IMR-90 (cell line): ENCODE data around the gene RMND1. TPM values are rescaled to one million over a fixed set of nuclear protein-coding genes. Genes with fewer than 3 reads are reported as not detected.

ENCODE experiments used
- ATAC-seq: fragments of 200-7000 bp; cut with Tn5 transposase; 2 replicates; pipeline ENCODE4 v1.9.1; 2020; ENCODE audit warnings: low read depth, mild to moderate bottlenecking, moderate library complexity
- BruUV-seq: library from RNA; stranded (reverse); fragments of 400-500 nt; replicated peaks from 2 replicates; lab custom pipeline; 2021; lab: Mats Ljungman, UMichigan
- CTCF ChIA-PET: fragments of 300-600 bp; formaldehyde crosslinking; extraction: SDS; loops from one replicate; lab custom pipeline; 2021; ENCODE audit warnings: antibody characterized with exemption; lab: Yijun Ruan, JAX
- POLR2A ChIA-PET: fragments of 300-600 bp; sonication (Branson Sonifier 250); formaldehyde crosslinking; loops from one replicate; lab custom pipeline; 2022; ENCODE audit warnings: antibody characterized with exemption; ENCODE audit not compliant: unreplicated experiment; lab: Charles Lee
- DNase-seq: peaks from one replicate; pipeline ENCODE4 v3.0.0; 2013
- H2AFZ ChIP-seq: replicated peaks from 2 replicates; pipeline ENCODE3; 2013; ENCODE audit warnings: low read length, mild to moderate bottlenecking; ENCODE audit not compliant: poor library complexity
- H2AK5ac ChIP-seq: 2 replicates; pipeline ENCODE4 v1.6.1; 2013; ENCODE audit warnings: low read depth, low read length, inconsistent platforms
- H2AK9ac ChIP-seq: replicated peaks from 2 replicates; pipeline ENCODE3; 2013; ENCODE audit warnings: mild to moderate bottlenecking, low read depth, low read length, moderate library complexity; ENCODE audit not compliant: poor library complexity
- H2BK120ac ChIP-seq: 2 replicates; pipeline ENCODE4 v1.6.1; 2013; ENCODE audit warnings: low read depth, low read length, inconsistent platforms
- H2BK15ac ChIP-seq: 3 replicates; pipeline ENCODE4 v1.6.1; 2013; ENCODE audit warnings: low read depth, low read length, inconsistent platforms
- H2BK20ac ChIP-seq: 2 replicates; pipeline ENCODE4 v1.6.1; 2013; ENCODE audit warnings: low read depth, mild to moderate bottlenecking, inconsistent platforms, low read length, moderate library complexity
- H2BK5ac ChIP-seq: 2 replicates; pipeline ENCODE4 v1.6.1; 2013; ENCODE audit warnings: mild to moderate bottlenecking, low read depth, low read length, inconsistent platforms; ENCODE audit not compliant: poor library complexity, severe bottlenecking
- H3K14ac ChIP-seq: replicated peaks from 2 replicates; pipeline ENCODE4 v1.6.1; 2013; ENCODE audit warnings: low read depth, low read length, inconsistent platforms
- H3K18ac ChIP-seq: 2 replicates; pipeline ENCODE4 v1.6.1; 2013; ENCODE audit warnings: low read depth, low read length, control low read depth
- H3K23ac ChIP-seq: 2 replicates; pipeline ENCODE4 v1.6.1; 2013; ENCODE audit warnings: low read depth, low read length, inconsistent platforms
- H3K27ac ChIP-seq: 2 replicates; pipeline ENCODE4 v1.5.1; 2013; ENCODE audit warnings: mild to moderate bottlenecking, control low read depth, low read length; ENCODE audit not compliant: insufficient read depth
- H3K27me3 ChIP-seq: 2 replicates; pipeline ENCODE4 v1.6.1; 2013; ENCODE audit warnings: low read length; ENCODE audit not compliant: control insufficient read depth, insufficient read depth
- H3K36me3 ChIP-seq: 2 replicates; pipeline ENCODE4 v1.6.1; 2013; ENCODE audit warnings: low read length, mixed read lengths; ENCODE audit not compliant: control insufficient read depth, insufficient read depth
- H3K4ac ChIP-seq: 2 replicates; pipeline ENCODE4 v1.6.1; 2013; ENCODE audit warnings: low read depth, low read length, inconsistent platforms
- H3K4me1 ChIP-seq: 2 replicates; pipeline ENCODE4 v1.6.1; 2013; ENCODE audit warnings: low read length, mixed read lengths; ENCODE audit not compliant: control insufficient read depth, insufficient read depth
- H3K4me2 ChIP-seq: 2 replicates; pipeline ENCODE4 v1.6.1; 2013; ENCODE audit warnings: low read depth, mild to moderate bottlenecking, control low read depth, low read length, moderate library complexity
- H3K4me3 ChIP-seq: 2 replicates; pipeline ENCODE4 v1.5.1; 2013; ENCODE audit warnings: low read depth, mild to moderate bottlenecking, control low read depth, low read length, moderate library complexity; ENCODE audit not compliant: insufficient read depth
- H3K56ac ChIP-seq: 2 replicates; pipeline ENCODE4 v1.6.1; 2013; ENCODE audit warnings: low read length, inconsistent platforms; ENCODE audit not compliant: insufficient read depth; ENCODE audit errors: extremely low read depth
- H3K79me1 ChIP-seq, 2 experiments: 2 replicates each; pipeline ENCODE4 v1.6.1; 2013; ENCODE audit warnings: low read length in 2 of 2, inconsistent platforms in 1 of 2, low read depth in 1 of 2
- H3K9ac ChIP-seq: 2 replicates; pipeline ENCODE4 v1.6.1; 2013; ENCODE audit warnings: low read depth, low read length, control low read depth
- H3K9me1 ChIP-seq: 2 replicates; pipeline ENCODE4 v1.6.1; 2013; ENCODE audit warnings: low read length, inconsistent platforms; ENCODE audit not compliant: insufficient read depth
- H3K9me3 ChIP-seq: 2 replicates; pipeline ENCODE4 v1.6.1; 2013; ENCODE audit warnings: low read length; ENCODE audit not compliant: control insufficient read depth, insufficient read depth
- H4K20me1 ChIP-seq: 2 replicates; pipeline ENCODE4 v1.6.1; 2013; ENCODE audit warnings: low read length, inconsistent platforms; ENCODE audit not compliant: insufficient read depth
- H4K5ac ChIP-seq: 2 replicates; pipeline ENCODE4 v1.6.1; 2013; ENCODE audit warnings: mild to moderate bottlenecking, low read depth, low read length, control low read depth
- H4K8ac ChIP-seq, 2 experiments: 2 replicates each; pipeline ENCODE4 v1.6.1; 2013; ENCODE audit warnings: low read depth in 2 of 2, low read length in 2 of 2, control low read depth in 1 of 2, inconsistent platforms in 1 of 2
- H4K91ac ChIP-seq: 2 replicates; pipeline ENCODE4 v1.6.1; 2013; ENCODE audit warnings: low read depth, low read length, inconsistent platforms; ENCODE audit not compliant: insufficient read depth
- CEBPB ChIP-seq: IDR thresholded peaks from 2 replicates; pipeline ENCODE4 v1.6.1; 2012; ENCODE audit warnings: low read depth, low read length, improper control_type of control experiment
- CHD1 ChIP-seq: IDR thresholded peaks from 2 replicates; pipeline ENCODE4 v1.6.1; 2012; ENCODE audit warnings: low read depth, low read length, improper control_type of control experiment
- CTCF ChIP-seq: conservative IDR thresholded peaks from 2 replicates; pipeline ENCODE4 v1.5.1; 2012; ENCODE audit warnings: mild to moderate bottlenecking, low read depth, low read length, improper control_type of control experiment
- ELK1 ChIP-seq: fragments of 150-350 bp; IDR thresholded peaks from 2 replicates; pipeline ENCODE4 v1.6.1; 2016; ENCODE audit warnings: low read depth, mild to moderate bottlenecking, low read length, moderate library complexity, borderline replicate concordance
- FOS ChIP-seq: fragments of 150-350 bp; IDR thresholded peaks from 2 replicates; pipeline ENCODE4 v1.6.1; 2016; ENCODE audit warnings: low read depth, low read length
- MAFK ChIP-seq: IDR thresholded peaks from 2 replicates; pipeline ENCODE4 v1.6.1; 2012; ENCODE audit warnings: low read depth, low read length, improper control_type of control experiment
- MAZ ChIP-seq: IDR thresholded peaks from 2 replicates; pipeline ENCODE4 v1.6.1; 2012; ENCODE audit warnings: low read depth, mild to moderate bottlenecking, low read length, improper control_type of control experiment, moderate library complexity, borderline replicate concordance
- MXI1 ChIP-seq: IDR thresholded peaks from 2 replicates; pipeline ENCODE4 v1.6.1; 2012; ENCODE audit warnings: low read depth, mild to moderate bottlenecking, low read length, moderate library complexity, borderline replicate concordance
- NFE2L2 ChIP-seq: fragments of 150-350 bp; IDR thresholded peaks from 2 replicates; pipeline ENCODE4 v1.6.1; 2016; ENCODE audit warnings: low read depth, mild to moderate bottlenecking, low read length
- POLR2A ChIP-seq: IDR thresholded peaks from 2 replicates; pipeline ENCODE4 v1.6.1; 2012; ENCODE audit warnings: mild to moderate bottlenecking, low read depth, low read length
- RCOR1 ChIP-seq: IDR thresholded peaks from 2 replicates; pipeline ENCODE4 v1.6.1; 2012; ENCODE audit warnings: mild to moderate bottlenecking, low read length, improper control_type of control experiment; ENCODE audit not compliant: insufficient replicate concordance
- RFX5 ChIP-seq: IDR thresholded peaks from 2 replicates; pipeline ENCODE4 v1.8.0; 2012; ENCODE audit warnings: low read depth, mild to moderate bottlenecking, low read length, moderate library complexity
- SMC3 ChIP-seq: fragments of 150-350 bp; IDR thresholded peaks from 2 replicates; pipeline ENCODE4 v1.6.1; 2016; ENCODE audit warnings: low read depth, mild to moderate bottlenecking, antibody characterized with exemption, low read length, moderate library complexity
- USF2 ChIP-seq: fragments of 150-350 bp; IDR thresholded peaks from 2 replicates; pipeline ENCODE4 v1.6.1; 2017; ENCODE audit warnings: mild to moderate bottlenecking, antibody characterized with exemption, low read length, low read depth
- dilution Hi-C: fragments of 300-500 bp; cut with HindIII; formaldehyde crosslinking; loops from one replicate; pipeline ENCODE4 v1.14.3; 2018; ENCODE audit warnings: low sequenced_read_pairs; ENCODE audit not compliant: unreplicated experiment
- in situ Hi-C: fragments of 300-500 bp; cut with MboI; formaldehyde crosslinking; loops from 3 replicates; pipeline ENCODE4 v1.14.3; 2019; ENCODE audit warnings: low sequenced_read_pairs, inconsistent platforms, mixed read lengths
- intact Hi-C: fragments of 100-400 bp; cut with micrococcal nuclease; formaldehyde crosslinking; loops from 2 replicates; pipeline ENCODE4 v1.10.0; 2022
- polyA plus RNA-seq, 3 experiments: library from polyadenylated mRNA; depleted of rRNA; stranded (reverse); fragments of >200 nt; gene quantifications; 2 replicates each; pipeline ENCODE4 v1.2.3, GENCODE V29; 2012; ENCODE audit warnings: low replicate concordance in 1 of 3
- total RNA-seq: library from RNA; depleted of rRNA; stranded (reverse); fragments of >200 nt; gene quantifications from 2 replicates; pipeline ENCODE4 v1.2.3, GENCODE V29; 2012

RMND1 gene
- total and polyA plus RNA-seq, 2 of the 4 experiments (the other 2 are of a cell fraction), result 13.1 to 24.6 TPM

- no peak overlapping the region for H2AK9ac ChIP-seq
- no peak overlapping the region for H3K56ac ChIP-seq
- dilution Hi-C loops (no loop called here), intact Hi-C loops (no loop called here), in situ Hi-C loops (no loop called here)
- H2AK5ac ChIP-seq, result no peak overlapping the region
- no peaks in the 10 kb centered on the region for H4K20me1 ChIP-seq
- ChIA-PET POLR2A (no interaction called here), CTCF (no interaction called here)
- H2BK15ac ChIP-seq, result no peak overlapping the region
- H3K27me3 ChIP-seq, result no peaks in the 10 kb centered on the region
- no peak overlapping the region for H4K8ac ChIP-seq
- ATAC-seq, result no peak
- no peak overlapping the region for H4K91ac ChIP-seq
- H3K36me3 ChIP-seq, result peaks cover 18% of the 10 kb centered on the region
- H3K4ac ChIP-seq, result no peak overlapping the region
- no peak overlapping the region for H3K27ac ChIP-seq
- H3K79me1 ChIP-seq, result peaks cover 12 to 15% of the 10 kb centered on the region in 2 experiments
- H3K4me1 ChIP-seq, result no peaks in the 10 kb centered on the region
- H3K4me3 ChIP-seq, result no peak overlapping the region
- H2BK20ac ChIP-seq, result no peak overlapping the region
- H2BK120ac ChIP-seq, result no peak overlapping the region
- H2BK5ac ChIP-seq, result no peak overlapping the region
- H2AFZ ChIP-seq, result no peak overlapping the region
- no peak overlapping the region for H3K23ac ChIP-seq
- no TSS peak for BruUV-seq
- no peaks in the 10 kb centered on the region for H3K9me1 ChIP-seq
- no peaks in the 10 kb centered on the region for H3K9me3 ChIP-seq
- no peak overlapping the region for H4K5ac ChIP-seq
- no peak overlapping the region for H3K4me2 ChIP-seq
- no peak overlapping the region for H3K9ac ChIP-seq
- TF ChIP-seq POLR2A (no peak), CEBPB (no peak), SMC3 (no peak), FOS (no peak), ELK1 (no peak), MAZ (no peak), USF2 (no peak), RCOR1 (no peak), MXI1 (no peak), NFE2L2 (no peak), MAFK (no peak), CTCF (no peak), CHD1 (no peak), RFX5 (no peak)
- H3K14ac ChIP-seq, result no peak overlapping the region
- DNase-seq, result no peak
- no peak overlapping the region for H3K18ac ChIP-seq
These were observed 12.8 kb upstream of the RMND1 start for GRCh38 chr6:151464702-151465101.
